OCI-LY7 (cell line): ENCODE data around the gene ZMIZ1. TPM values are rescaled to one million over a fixed set of nuclear protein-coding genes. Genes with fewer than 3 reads are reported as not detected.

Experiments used
- BruUV-seq: library from RNA; stranded (reverse); fragments of 400-500 nt; replicated peaks from 2 replicates; lab custom pipeline; 2021; lab: Mats Ljungman, UMichigan
- CTCF ChIA-PET: fragments of 300-600 bp; sonication (Branson Sonifier 250); formaldehyde crosslinking; loops from one replicate; lab custom pipeline; 2022; ENCODE audit warnings: antibody characterized with exemption; ENCODE audit not compliant: unreplicated experiment; lab: Charles Lee
- POLR2A ChIA-PET: fragments of 300-600 bp; sonication (Branson Sonifier 250); formaldehyde crosslinking; loops from one replicate; lab custom pipeline; 2022; ENCODE audit warnings: antibody characterized with exemption; lab: Charles Lee
- DNase-seq: peaks from one replicate; pipeline ENCODE4 v3.0.0-alpha.2; 2015; ENCODE audit warnings: low spot score
- H2AFZ ChIP-seq: fragments of 200-600 bp; sonication (generic), shearing (Covaris generic); 2 replicates; pipeline ENCODE4 v1.6.1; 2014; ENCODE audit warnings: mild to moderate bottlenecking, antibody characterized with exemption, low read length, moderate library complexity
- H3K27ac ChIP-seq: fragments of 200-600 bp; sonication (generic); 2 replicates; pipeline ENCODE4 v1.5.1; 2014; ENCODE audit warnings: mixed run types, low read depth, mild to moderate bottlenecking, moderate library complexity, low read length, inconsistent platforms; ENCODE audit not compliant: poor library complexity, severe bottlenecking
- H3K36me3 ChIP-seq: fragments of 200-600 bp; sonication (generic); 2 replicates; pipeline ENCODE4 v1.6.1; 2014; ENCODE audit warnings: mild to moderate bottlenecking, antibody characterized with exemption, low read length, moderate library complexity, mixed read lengths; ENCODE audit not compliant: insufficient read depth
- H3K4me1 ChIP-seq: fragments of 200-600 bp; sonication (generic); 2 replicates; pipeline ENCODE4 v1.5.1; 2014; ENCODE audit warnings: mild to moderate bottlenecking, low read length; ENCODE audit not compliant: insufficient read depth, poor library complexity, severe bottlenecking
- H3K4me2 ChIP-seq: fragments of 200-600 bp; sonication (generic); 2 replicates; pipeline ENCODE4 v1.6.1; 2014; ENCODE audit warnings: mild to moderate bottlenecking, low read length
- H3K4me3 ChIP-seq: fragments of 200-600 bp; sonication (generic); 2 replicates; pipeline ENCODE4 v1.5.1; 2014; ENCODE audit warnings: mild to moderate bottlenecking, low read depth, low read length; ENCODE audit not compliant: poor library complexity, severe bottlenecking
- H3K79me2 ChIP-seq: fragments of 200-600 bp; sonication (generic); 2 replicates; pipeline ENCODE4 v1.6.1; 2016; ENCODE audit warnings: low read depth, mild to moderate bottlenecking, low read length, moderate library complexity, mixed read lengths; ENCODE audit not compliant: insufficient read depth
- H3K9me2 ChIP-seq: fragments of 200-600 bp; sonication (generic); 2 replicates; pipeline ENCODE4 v1.6.1; 2016; ENCODE audit warnings: mild to moderate bottlenecking, low read length, mixed read lengths; ENCODE audit not compliant: insufficient read depth
- H3K9me3 ChIP-seq: fragments of 200-600 bp; sonication (generic); 2 replicates; pipeline ENCODE4 v1.6.1; 2014; ENCODE audit warnings: mild to moderate bottlenecking, mixed run types, low read length, mixed read lengths
- H4K20me1 ChIP-seq: fragments of 200-600 bp; sonication (generic); 2 replicates; pipeline ENCODE4 v1.6.1; 2014; ENCODE audit warnings: mild to moderate bottlenecking, antibody characterized with exemption, low read length, moderate library complexity, mixed read lengths; ENCODE audit not compliant: insufficient read depth
- EZH2phosphoT487 ChIP-seq: fragments of 200-600 bp; sonication (generic); IDR thresholded peaks from 2 replicates; pipeline ENCODE4 v1.6.1; 2018; ENCODE audit warnings: low read depth, borderline replicate concordance, mild to moderate bottlenecking, mixed run types, antibody characterized with exemption, low read length, moderate library complexity, mixed read lengths
- intact Hi-C: fragments of 100-400 bp; cut with micrococcal nuclease; formaldehyde crosslinking; loops from one replicate; pipeline ENCODE4 v1.10.0; 2022; ENCODE audit not compliant: unreplicated experiment
- total RNA-seq, 2 experiments: library from RNA; depleted of rRNA in 1 of 2; stranded (reverse); fragments of >200 nt in 1 of 2; shearing (Covaris generic) in 1 of 2; gene quantifications; 2 replicates each; pipeline ENCODE4 v1.2.3, GENCODE V29; 2014 to 2022
- TF ChIP-seq, protein P1 (sequence below): fragments of 200-600 bp; sonication (generic); conservative IDR thresholded peaks from 2 replicates; pipeline ENCODE4 v1.5.1; 2014; ENCODE audit warnings: mild to moderate bottlenecking, antibody characterized with exemption, low read length, moderate library complexity, mixed read lengths

Gene ZMIZ1
- total RNA-seq, 2 experiments from 2014 or later: 20.4 to 66.9 TPM

DNA sequence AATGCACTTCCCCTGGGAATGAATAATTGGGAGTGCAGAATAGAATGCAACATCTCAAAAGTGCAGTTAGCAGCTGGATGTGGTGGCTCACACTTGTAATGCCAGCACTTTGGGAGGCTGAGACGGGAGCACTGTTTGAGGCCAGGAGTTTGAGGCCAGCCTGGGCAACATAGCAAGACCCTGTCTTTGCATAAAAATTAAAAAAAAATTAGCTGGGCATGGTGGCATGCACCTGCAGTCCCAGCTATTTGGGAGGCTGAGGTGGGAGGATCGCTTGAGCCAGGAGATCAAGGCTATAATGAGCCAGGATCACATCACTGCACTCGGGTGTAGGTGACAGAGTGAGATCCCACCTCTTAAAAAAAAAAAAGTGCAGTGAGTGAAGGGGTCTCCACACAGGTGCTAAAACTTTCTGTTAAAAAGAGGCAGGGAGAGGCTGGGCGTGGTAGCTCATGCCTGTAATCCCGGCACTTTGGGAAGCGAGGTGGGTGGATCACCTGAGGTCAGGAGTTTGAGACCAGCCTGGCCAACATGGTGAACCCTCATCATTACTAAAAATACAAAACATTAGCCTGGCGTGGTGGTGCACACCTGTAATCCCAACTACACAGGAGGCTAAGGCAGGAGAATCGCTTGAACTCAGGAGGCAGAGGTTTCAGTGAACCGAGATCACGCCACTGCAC is 13.5 kb upstream of the ZMIZ1 start:
- H3K4me3 ChIP-seq: no peak overlapping the region
- no peaks in the 10 kb centered on the region for H3K9me2 ChIP-seq
- H3K9me3 ChIP-seq: no peaks in the 10 kb centered on the region
- H3K79me2 ChIP-seq: no peaks in the 10 kb centered on the region
- ChIA-PET POLR2A (no interaction called here), CTCF (no interaction called here)
- no peak overlapping the region for H3K27ac ChIP-seq
- BruUV-seq: no TSS peak
- H3K36me3 ChIP-seq: no peaks in the 10 kb centered on the region
- H3K4me2 ChIP-seq: no peak overlapping the region
- H3K4me1 ChIP-seq: no peaks in the 10 kb centered on the region
- TF ChIP-seq, protein P1, sequence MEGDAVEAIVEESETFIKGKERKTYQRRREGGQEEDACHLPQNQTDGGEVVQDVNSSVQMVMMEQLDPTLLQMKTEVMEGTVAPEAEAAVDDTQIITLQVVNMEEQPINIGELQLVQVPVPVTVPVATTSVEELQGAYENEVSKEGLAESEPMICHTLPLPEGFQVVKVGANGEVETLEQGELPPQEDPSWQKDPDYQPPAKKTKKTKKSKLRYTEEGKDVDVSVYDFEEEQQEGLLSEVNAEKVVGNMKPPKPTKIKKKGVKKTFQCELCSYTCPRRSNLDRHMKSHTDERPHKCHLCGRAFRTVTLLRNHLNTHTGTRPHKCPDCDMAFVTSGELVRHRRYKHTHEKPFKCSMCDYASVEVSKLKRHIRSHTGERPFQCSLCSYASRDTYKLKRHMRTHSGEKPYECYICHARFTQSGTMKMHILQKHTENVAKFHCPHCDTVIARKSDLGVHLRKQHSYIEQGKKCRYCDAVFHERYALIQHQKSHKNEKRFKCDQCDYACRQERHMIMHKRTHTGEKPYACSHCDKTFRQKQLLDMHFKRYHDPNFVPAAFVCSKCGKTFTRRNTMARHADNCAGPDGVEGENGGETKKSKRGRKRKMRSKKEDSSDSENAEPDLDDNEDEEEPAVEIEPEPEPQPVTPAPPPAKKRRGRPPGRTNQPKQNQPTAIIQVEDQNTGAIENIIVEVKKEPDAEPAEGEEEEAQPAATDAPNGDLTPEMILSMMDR: no peak
- TF ChIP-seq EZH2phosphoT487: no peak
- no peaks in the 10 kb centered on the region for H4K20me1 ChIP-seq
- intact Hi-C loops: no loop called here
- no peak for DNase-seq
- H2AFZ ChIP-seq: no peak overlapping the region

DNA sequence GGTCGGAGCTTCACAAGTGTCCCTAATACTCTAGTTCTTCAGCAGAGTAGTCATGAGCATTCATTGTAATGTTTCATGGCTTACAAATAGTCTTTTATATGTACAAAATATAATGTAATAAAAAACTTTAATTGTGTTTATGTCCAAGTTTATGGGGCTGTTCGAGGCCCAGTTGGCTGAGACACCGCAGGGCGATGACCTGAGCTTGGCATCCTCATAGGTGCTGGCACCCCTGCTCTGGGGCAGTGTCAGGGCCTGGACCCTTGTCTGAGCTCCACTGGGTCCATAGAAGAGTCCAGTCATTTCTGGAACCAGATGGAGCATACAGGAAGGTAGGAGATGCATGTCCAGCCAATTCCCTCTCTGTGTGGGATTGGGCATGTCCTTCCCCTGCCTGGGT is 12.9 kb upstream of the ZMIZ1 start:
- intact Hi-C loops: no loop called here
- H2AFZ ChIP-seq: no peak overlapping the region
- CTCF ChIA-PET: no interaction called here

DNA sequence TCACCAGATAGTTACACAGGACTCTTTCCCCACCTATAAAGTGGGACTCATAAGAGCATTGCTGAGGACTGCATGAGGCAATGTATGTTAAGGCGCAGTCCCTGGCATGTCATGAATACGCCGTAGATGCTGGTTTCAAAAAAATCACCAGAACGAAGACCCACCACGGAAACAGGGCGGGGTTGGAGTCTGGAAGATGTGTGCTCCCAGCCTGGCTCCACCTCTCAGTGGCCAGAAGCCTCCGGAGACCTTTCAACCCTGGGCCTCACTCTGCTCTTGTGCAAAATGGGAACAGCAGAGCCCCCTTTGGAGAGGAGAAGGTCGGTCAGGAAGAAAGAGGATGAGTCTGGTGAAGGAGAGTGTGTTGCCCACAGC is 12.4 kb upstream of the ZMIZ1 start:
- ChIA-PET POLR2A (no interaction called here), CTCF (no interaction called here)
- no peaks in the 10 kb centered on the region for H3K79me2 ChIP-seq
- DNase-seq: no peak
- H3K9me2 ChIP-seq: no peaks in the 10 kb centered on the region
- H3K4me2 ChIP-seq: no peak overlapping the region
- H3K9me3 ChIP-seq: no peaks in the 10 kb centered on the region
- intact Hi-C loops: no loop called here
- no peak overlapping the region for H3K4me3 ChIP-seq
- H4K20me1 ChIP-seq: no peaks in the 10 kb centered on the region
- H3K36me3 ChIP-seq: no peaks in the 10 kb centered on the region
- TF ChIP-seq, protein P1: no peak
- TF ChIP-seq EZH2phosphoT487: no peak
- BruUV-seq: no TSS peak
- H3K27ac ChIP-seq: no peak overlapping the region
- no peak overlapping the region for H2AFZ ChIP-seq
- H3K4me1 ChIP-seq: no peaks in the 10 kb centered on the region

More for the DNA sequence above, 12.9 kb upstream of the ZMIZ1 start:
- POLR2A ChIA-PET: no interaction called here
- DNase-seq: no peak
- Histone ChIP-seq H3K4me3 (no peak overlapping the region), H3K4me2 (no peak overlapping the region), H3K79me2 (no peaks in the 10 kb centered on the region), H3K36me3 (no peaks in the 10 kb centered on the region), H3K27ac (no peak overlapping the region), H3K9me2 (no peaks in the 10 kb centered on the region), H3K4me1 (no peaks in the 10 kb centered on the region), H3K9me3 (no peaks in the 10 kb centered on the region), H4K20me1 (no peaks in the 10 kb centered on the region)
- BruUV-seq: no TSS peak
- TF ChIP-seq, protein P1: no peak
- TF ChIP-seq EZH2phosphoT487: no peak
